ENCODE data around the gene ADI1. TPM values are rescaled to one million over a fixed set of nuclear protein-coding genes. Genes with fewer than 3 reads are reported as not detected.
A peak's percentile ranks its signal among the peaks of the same experiment; 100 is the strongest.

The ADI1 gene
- total RNA-seq, 4 donors from 2014 or later: 44.1 to 110 (median 78.1) TPM

GRCh38 chr2:3558205-3559014, 39.1 kb upstream of the ADI1 start, which contains the start of gene RNASEH1:
TSS of gene RNASEH1 (minus strand) at chr2:3558333. CDS start at chr2:3558260, 73 bp downstream.
- intact Hi-C loops (cut with DNase I; ENCODE audit: low total_unique reads): no loop called here
- DNase-seq: peak; percentile 99
- Histone ChIP-seq H3K36me3 (peaks cover 0 to 23% (median 10%) of the 10 kb centered on the region in 4 donors), H3K27ac (peak within 1 kb of the TSS; percentile 92 to 97 (median 95)), H3K27me3 (no peaks in the 10 kb centered on the region), H3K4me3 (peak within 1 kb of the TSS; percentile 88 to 95 (median 94)), H3K9me3 (no peaks in the 10 kb centered on the region), H3K4me1 (peaks cover 8 to 17% (median 17%) of the 10 kb centered on the region in 4 donors)
- WGBS, 2 donors (ENCODE audit: low coverage in 1 of 2): 0% methylated on average over 36 of the region's 67 CpGs; no CpG with 5 or more reads in 1 of the 2 donors
- in situ Hi-C loops (cut with MboI; ENCODE audit: low pct_ligation_motif_present in 1 of 4, low pct_unique_long_range_greater_than_20kb in 1 of 4, low sequenced_read_pairs in 3 of 4): no loop called here
- TF ChIP-seq POLR2AphosphoS5 (IDR thresholded peaks at IDR 0.05) (peak; percentile 97 to 98 (median 98)), POLR2A (IDR thresholded peaks at IDR 0.05) (peak; percentile 90), CTCF (IDR thresholded peaks at IDR 0.05) (no peak)

GRCh38 chr2:3557639-3558204, 38.4 kb upstream of the ADI1 start:
- Histone ChIP-seq H3K27me3 (no peaks in the 10 kb centered on the region), H3K4me3 (peak overlapping the region; percentile 88 to 95 (median 94)), H3K9me3 (no peaks in the 10 kb centered on the region), H3K27ac (peak overlapping the region; percentile 92 to 97 (median 95)), H3K4me1 (peaks cover 8 to 17% (median 17%) of the 10 kb centered on the region in 4 donors), H3K36me3 (peaks cover 0 to 23% (median 10%) of the 10 kb centered on the region in 4 donors)
- TF ChIP-seq EP300 (IDR thresholded peaks at IDR 0.05; ENCODE audit: low read depth) (no peak), CTCF (IDR thresholded peaks at IDR 0.05) (no peak), POLR2A (IDR thresholded peaks at IDR 0.05) (no peak), POLR2AphosphoS5 (IDR thresholded peaks at IDR 0.05) (no peak)
- intact Hi-C loops (cut with DNase I; ENCODE audit: low total_unique reads): no loop called here
- no peak for DNase-seq
- in situ Hi-C loops (cut with MboI; ENCODE audit: low pct_ligation_motif_present in 1 of 4, low pct_unique_long_range_greater_than_20kb in 1 of 4, low sequenced_read_pairs in 3 of 4): no loop called here
- 0% methylated on average over 4 to 20 of the region's 40 CpGs for WGBS, 2 donors (ENCODE audit: low coverage in 1 of 2)

- peaks cover 4 to 15% (median 13%) of the 10 kb centered on the region in 4 donors for H3K4me1 ChIP-seq
- in situ Hi-C loops (cut with MboI; ENCODE audit: low pct_ligation_motif_present in 1 of 4, low pct_unique_long_range_greater_than_20kb in 1 of 4, low sequenced_read_pairs in 3 of 4): no loop called here
- H3K27ac ChIP-seq: no peak overlapping the region
- DNase-seq: no peak
- no peaks in the 10 kb centered on the region for H3K27me3 ChIP-seq
- 87 to 91% methylated on average over 5 to 10 of the region's 10 CpGs for WGBS, 2 donors (ENCODE audit: low coverage in 1 of 2)
- intact Hi-C loops (cut with DNase I; ENCODE audit: low total_unique reads): no loop called here
- H3K9me3 ChIP-seq: no peaks in the 10 kb centered on the region
- TF ChIP-seq CTCF (IDR thresholded peaks at IDR 0.05): no peak
- H3K4me3 ChIP-seq: no peak overlapping the region
- H3K36me3 ChIP-seq: peaks cover 0 to 49% (median 24%) of the 10 kb centered on the region in 4 donors
Measured at GRCh38 chr2:3553946-3554345, 34.6 kb upstream of the ADI1 start.

- no peaks in the 10 kb centered on the region for H3K9me3 ChIP-seq
- intact Hi-C loops (cut with DNase I; ENCODE audit: low total_unique reads): no loop called here
- WGBS, 2 donors (ENCODE audit: low coverage in 1 of 2): 94 to 100% methylated on average over 1 to 2 of the region's 2 CpGs
- in situ Hi-C loops (cut with MboI; ENCODE audit: low pct_ligation_motif_present in 1 of 4, low pct_unique_long_range_greater_than_20kb in 1 of 4, low sequenced_read_pairs in 3 of 4): no loop called here
- no peak for DNase-seq
- H3K36me3 ChIP-seq: peaks cover 0 to 82% (median 35%) of the 10 kb centered on the region in 4 donors
- H3K4me3 ChIP-seq: no peak overlapping the region
- H3K27ac ChIP-seq: no peak overlapping the region
- no peaks in the 10 kb centered on the region for H3K27me3 ChIP-seq
- H3K4me1 ChIP-seq: no peaks in the 10 kb centered on the region
- TF ChIP-seq POLR2A (IDR thresholded peaks at IDR 0.05) (no peak), EP300 (IDR thresholded peaks at IDR 0.05; ENCODE audit: low read depth) (no peak), POLR2AphosphoS5 (IDR thresholded peaks at IDR 0.05) (no peak), CTCF (IDR thresholded peaks at IDR 0.05) (no peak)
Measured at GRCh38 chr2:3547915-3548314, 28.6 kb upstream of the ADI1 start.

All from transverse colon (tissue), 4 donors.